LHCN-M2 (cell line): ENCODE data around the gene OR6N1. TPM values are rescaled to one million over a fixed set of nuclear protein-coding genes. Genes with fewer than 3 reads are reported as not detected.

Experiments used
- DNase-seq: peaks from one replicate; pipeline ENCODE4 v3.0.0-alpha.2; 2012; ENCODE audit warnings: low read depth
- total RNA-seq: library from RNA; depleted of rRNA; stranded (reverse); fragments of >200 nt; gene quantifications from 2 replicates; pipeline ENCODE4 v1.2.3, GENCODE V29; 2014; rRNA removed

The OR6N1 gene
- total RNA-seq, 1 experiment from 2014 or later: not detected

DNA sequence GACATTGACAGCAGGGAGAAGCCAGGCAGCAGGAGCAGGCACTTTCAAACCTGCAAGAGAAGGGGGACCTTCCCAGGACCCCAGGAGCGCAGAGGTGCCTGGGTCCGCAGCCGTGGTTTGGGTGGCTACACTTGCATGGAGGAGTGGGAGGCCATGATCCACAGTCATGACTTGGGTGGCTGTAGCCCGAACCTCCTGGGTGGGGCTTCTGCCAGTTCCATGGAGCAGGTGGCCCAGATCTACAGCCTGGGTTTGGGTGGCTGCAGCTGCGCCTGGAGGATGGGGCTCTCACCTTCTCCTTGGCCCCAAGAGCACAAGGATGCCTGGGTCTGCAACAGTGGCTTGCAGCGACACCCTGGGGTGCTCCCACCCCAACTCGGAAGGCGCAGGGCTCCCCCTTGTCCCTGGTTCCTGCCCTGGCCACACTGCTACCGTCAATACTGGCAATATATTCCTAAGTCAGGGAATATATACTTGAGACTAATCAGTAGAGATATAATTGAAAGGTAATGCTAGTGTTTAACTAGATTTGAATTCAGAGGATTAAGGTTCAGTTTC lies 19.8 kb downstream of the OR6N1 start:
- DNase-seq: no peak

- DNase-seq: no peak
Measured at GRCh38 chr1:158735848-158736247, 36.1 kb downstream of the OR6N1 start.

- no peak for DNase-seq
Measured at GRCh38 chr1:158732524-158732923, 39.5 kb downstream of the OR6N1 start.

DNA sequence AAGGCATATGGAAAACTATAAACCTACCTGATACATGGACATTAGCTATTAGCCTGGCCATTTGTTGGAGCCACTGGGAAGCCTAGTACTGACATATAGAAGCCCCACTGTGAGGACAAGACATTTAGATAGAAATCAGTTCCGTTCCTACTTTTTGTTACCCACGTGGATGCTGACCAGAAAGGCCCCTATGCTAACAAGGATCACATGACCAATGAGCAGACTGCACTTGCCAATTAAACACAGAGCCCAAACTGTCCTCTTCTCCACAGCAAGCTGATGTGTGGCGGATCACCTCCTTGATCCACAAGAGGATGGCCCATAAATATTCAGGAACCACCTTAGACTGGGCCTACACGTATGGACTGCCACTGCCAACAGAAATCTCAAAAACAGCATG lies 40.3 kb downstream of the OR6N1 start:
- no peak for DNase-seq

DNA sequence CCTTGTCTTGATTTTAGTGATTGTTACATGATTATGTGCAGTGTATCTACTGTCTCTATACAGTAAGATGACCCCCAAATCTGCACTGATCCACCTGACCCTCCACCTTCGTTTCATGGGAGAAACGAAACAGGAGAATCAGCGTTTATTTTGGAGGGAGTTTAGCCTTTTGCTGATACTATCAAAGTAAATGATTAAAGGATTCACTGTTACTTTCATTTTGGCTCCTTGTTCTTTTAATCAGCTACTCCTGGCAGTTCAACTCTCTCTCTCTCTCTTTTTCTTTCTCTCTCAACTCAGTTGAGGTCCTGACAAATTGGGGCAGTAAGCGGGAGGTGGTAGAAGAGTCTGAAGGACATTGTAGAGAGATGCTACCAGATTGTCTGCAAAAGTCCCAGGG lies 41.5 kb downstream of the OR6N1 start:
- DNase-seq: no peak

GRCh38 chr1:158728510-158729225 lies 43.3 kb downstream of the OR6N1 start:
- no peak for DNase-seq

DNA sequence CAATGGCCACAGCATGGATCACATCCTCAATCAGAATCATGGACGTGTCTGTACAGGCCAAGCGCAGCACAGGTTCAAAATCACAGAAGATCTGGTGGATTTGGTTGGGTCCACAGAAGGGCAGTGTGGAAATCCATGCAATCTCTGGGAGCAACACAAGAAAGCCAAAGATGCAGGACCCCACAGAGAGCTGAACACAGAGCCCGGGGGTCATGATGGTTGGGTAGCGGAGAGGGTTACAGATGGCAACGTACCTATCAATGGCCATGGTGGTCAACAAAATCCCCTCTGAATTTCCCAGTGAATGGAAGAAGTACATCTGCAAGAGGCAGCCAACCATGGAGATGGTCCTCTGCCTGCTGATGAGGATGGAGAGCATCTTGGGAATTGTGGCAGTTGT lies 47.6 kb downstream of the OR6N1 start:
- no peak for DNase-seq

DNA sequence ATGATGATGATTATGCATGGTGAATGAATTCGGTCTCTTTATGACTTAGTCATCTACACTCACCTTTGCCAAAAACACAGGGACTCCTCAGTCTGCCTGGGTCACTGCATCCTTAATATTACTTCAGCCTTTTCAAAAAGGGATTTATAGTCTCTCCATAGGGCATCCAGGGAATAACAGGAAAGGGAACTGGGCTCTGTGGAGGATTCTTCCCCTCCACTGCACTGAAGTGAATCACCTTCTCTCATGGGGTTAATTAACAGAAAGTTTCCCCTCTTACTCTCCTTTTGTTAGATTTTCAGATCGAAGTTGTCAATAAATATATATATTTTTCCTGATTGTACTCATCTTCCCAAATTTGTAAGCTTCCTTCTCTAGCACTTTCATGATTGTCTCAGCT lies 51.4 kb downstream of the OR6N1 start, which contains the start of gene OR6K3:
Gene OR6K3, minus strand, starts transcription at position 101 of the 400 bp plus-strand sequence. CDS start 2,605 bp downstream, outside the sequence.
- no peak for DNase-seq

DNA sequence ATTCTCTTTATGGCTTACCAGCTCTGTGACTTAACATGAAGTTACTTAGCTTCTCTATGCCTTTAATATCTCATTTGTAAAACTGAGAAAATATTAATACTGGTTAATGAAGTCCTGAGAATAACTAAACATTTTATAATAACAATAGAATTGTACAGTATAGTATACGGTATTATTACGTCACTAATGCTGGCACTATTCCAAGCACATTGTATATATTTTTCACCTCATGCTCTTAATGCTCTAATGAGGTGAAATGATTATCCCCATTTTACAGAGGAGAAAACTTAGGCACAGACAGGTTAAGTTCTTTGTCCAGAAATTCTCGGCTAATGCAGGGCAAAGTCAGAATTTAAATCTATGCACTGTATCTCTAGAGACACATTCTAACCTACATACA lies 52.3 kb downstream of the OR6N1 start:
- DNase-seq: no peak

DNA sequence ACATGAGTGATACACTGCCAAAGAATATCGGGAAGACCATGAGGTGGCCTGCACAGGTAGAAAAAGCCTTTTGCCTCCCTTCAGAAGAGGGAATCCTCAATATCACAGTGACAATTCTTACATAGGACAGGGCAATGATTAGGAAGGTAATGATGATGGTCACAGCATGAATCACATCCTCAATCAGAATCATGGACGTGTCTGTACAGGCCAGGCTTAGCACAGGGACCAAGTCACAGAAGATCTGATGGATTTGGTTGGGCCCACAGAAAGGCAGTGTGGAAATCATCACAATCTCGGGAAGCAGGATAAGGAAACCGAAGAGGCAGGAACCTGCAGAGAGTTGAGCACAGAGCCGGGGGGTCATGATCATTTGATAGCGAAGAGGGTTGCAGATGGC lies 54.7 kb downstream of the OR6N1 start:
- no peak for DNase-seq

DNA sequence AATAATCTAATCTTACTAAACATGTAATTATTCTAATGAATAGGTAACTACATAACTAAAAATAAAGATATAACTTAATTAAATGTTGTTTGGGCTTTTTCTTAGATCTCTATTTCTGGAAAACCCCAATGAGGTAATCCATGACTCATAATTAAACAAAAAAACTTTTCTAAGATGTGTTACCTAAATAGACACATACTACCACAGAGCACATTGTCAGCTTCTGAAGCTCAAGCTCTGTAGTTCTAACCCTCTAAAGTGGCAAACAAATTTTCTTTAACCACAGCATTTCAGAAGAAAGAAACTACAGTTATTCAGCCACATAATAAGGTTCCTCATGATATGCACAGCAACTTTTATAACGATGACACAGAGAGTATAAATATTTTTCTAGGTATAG lies 55.7 kb downstream of the OR6N1 start:
- no peak for DNase-seq

GRCh38 chr1:158714754-158715153 lies 57.2 kb downstream of the OR6N1 start:
- DNase-seq: no peak

Other genes starting within 250 kb of the OR6N1 start
- gene OR6Y1, start 217.8 kb downstream of the OR6N1 start, total RNA-seq: not detected in 2 replicates
- not detected in 2 replicates for gene OR6P1, start 201.6 kb downstream of the OR6N1 start, total RNA-seq
- not detected in 2 replicates for gene OR10X1, start 192.3 kb downstream of the OR6N1 start, total RNA-seq
- not detected in 2 replicates for gene OR10Z1, start 166.9 kb downstream of the OR6N1 start, total RNA-seq
- gene SPTA1, start 85.5 kb downstream of the OR6N1 start, total RNA-seq: not detected in 2 replicates
- gene OR6K2, start 71.5 kb downstream of the OR6N1 start, total RNA-seq: not detected in 2 replicates
- gene OR6K3, start 51.5 kb downstream of the OR6N1 start, total RNA-seq: not detected in 2 replicates
- not detected in 2 replicates for gene OR6K6, start 17.5 kb downstream of the OR6N1 start, total RNA-seq
- not detected in 2 replicates for gene OR6N2, start 9.0 kb upstream of the OR6N1 start, total RNA-seq
- not detected in 2 replicates for gene MNDA, start 59.2 kb upstream of the OR6N1 start, total RNA-seq
- 0.17 TPM in 1 of 2 replicates, not detected in the other for gene PYHIN1, start 159.4 kb upstream of the OR6N1 start, total RNA-seq
- gene IFI16, start 237.7 kb upstream of the OR6N1 start, total RNA-seq: 62.2 and 106 TPM in 2 replicates